ENCODE measurements around the gene BMPER.

BMPER gene

DNA sequence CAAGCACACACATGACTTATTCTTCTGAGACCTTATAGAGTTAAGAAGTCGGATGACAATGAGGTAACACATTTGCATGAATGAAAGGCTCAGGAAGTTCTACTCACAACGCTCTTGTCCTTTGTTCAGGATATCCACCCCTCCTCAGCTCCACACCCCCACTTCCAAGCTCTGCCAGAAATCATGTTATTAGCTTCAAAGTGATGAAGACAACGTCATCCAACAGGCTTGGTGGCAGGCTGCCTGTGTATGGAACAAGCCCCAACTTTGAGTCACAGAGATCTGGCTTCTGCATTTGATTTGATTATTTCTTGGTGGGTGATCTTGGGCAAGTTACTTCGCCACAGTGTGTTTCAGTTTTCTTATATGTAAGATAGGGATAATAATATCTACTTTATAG is 12.4 kb upstream of the BMPER start:
- DNase-seq: no peak

DNA sequence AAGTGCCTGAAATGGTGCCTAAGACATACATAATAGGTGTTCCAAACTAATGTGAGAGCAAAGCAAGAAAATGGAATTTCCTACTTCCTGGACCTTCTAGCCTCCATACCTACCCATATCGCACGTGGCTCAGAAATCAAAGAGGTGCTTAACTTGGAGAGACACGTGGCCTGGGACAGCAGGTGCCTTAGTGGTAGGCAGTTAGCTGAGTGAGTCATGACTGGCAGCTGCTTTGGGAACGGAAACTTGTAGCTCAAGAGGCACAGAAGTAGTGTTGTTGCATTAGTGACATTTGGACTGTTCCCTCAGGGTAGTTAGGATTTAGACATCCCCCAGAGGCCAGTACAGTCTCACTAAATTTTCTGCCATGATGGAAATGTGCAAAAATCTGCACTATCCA is 12.0 kb upstream of the BMPER start:
- no peak for DNase-seq

DNA sequence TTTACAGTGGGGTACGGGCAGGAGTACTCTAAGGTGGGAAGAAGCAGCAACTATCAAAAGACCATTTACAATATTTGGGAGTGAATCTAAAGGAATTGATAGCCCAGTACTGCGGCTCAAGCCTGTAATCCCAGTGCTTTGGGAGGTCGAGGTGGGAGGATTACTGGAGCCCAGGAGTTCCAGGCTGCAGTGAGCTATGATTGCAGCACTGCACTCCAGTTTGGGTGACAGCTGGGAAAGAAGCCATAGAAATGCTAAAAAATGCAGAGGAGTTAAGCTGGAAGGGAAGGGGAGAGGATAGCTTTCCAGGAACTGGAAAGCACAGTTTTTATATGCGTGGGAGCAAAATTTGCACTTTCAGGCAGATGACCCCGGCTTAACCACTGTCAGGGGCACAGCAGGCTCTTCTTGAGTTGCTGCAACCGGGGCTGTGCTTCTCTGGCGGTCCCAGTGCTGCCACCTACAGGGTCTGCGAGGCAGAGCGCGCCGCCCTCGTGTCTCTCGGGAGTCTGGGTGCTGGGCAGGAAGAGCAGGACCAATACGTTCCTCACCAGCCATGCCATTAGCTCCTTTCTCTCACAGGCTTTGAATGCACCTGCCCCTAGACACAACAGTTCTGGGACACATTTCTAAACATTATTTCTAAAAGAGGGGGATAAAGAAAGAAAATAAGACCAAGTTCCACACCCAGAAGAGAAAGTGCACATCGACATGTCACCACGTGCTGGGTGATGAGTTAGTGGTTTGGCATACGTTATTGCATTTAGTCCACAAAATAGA is 10.1 kb upstream of the BMPER start:
- DNase-seq: peak; percentile 74

DNA sequence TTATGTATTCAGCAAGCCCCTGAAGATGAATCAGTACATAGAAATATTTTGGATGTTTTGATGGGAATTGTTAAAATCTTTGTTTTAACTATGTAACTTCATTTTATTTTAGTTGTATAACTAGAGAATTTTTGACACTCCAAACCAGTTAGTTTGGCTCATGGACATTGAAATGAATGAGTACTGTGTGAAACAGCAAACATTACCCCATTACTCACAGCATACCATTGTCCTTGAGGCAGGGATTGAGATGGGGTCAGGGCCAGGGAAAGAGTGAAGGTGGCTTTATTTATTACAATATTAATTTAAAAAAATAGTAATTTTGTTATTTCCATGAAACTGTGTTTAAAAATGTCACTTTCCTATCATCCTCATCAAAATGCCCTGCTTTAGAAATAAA is 4.8 kb upstream of the BMPER start:
- no peak for DNase-seq

DNA sequence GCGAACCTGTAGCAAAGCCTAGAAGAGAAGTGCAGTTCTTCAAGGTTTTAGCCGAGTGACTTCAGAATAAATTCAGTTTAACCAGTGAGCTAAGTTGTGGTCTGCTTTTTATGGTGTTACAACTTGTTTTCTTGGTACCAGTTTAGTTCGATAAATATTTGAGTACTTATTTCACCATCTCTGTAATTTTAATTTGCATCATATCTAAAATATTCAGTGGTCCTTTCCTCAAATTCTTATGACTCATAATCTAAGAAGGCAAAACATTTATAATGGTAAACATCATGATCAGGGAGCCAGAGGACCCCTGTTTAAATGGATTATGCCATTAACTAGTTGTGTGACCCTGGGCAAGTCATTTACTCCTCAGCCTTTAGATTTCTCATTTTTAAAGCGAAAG is 4.1 kb upstream of the BMPER start:
- DNase-seq: no peak

DNA sequence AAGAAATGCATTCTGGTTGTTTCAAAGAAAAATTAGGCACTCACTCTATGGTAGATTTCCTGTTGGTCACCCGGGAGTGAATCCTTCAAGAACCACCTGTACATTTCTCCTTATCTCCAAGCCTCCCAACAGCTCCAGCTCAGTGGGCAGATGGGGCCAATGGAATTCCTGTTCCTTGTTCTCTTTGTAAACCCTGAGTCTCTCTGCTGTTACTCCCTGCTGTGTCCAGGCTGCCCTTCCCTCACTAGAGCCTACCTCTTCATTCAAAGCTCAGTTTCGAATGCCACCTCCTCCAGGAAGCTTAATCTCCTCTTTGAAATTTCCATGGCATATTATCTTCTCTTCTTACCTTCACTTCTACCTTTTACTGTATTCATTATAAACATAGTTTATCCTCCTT is 3.5 kb upstream of the BMPER start:
- no peak for DNase-seq

DNA sequence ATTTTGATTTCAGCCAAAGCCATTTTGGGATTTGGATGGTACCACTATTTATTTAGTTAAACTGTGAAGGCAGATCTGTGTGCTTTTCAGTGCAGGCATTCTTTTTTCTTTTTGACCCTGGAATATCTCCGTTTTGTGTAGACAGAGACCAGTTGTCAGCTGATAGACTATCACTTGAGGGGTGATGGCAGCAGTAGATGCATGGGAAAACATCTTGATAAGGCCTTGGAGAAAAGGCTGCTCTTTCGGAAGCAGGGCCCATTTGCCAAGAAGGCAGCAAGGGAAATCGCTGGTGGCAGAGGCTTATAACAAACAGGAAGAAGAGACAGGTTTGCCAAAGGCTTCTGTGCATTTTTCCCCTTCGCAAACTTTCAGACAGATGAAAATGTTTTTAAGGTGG is 2.6 kb upstream of the BMPER start:
- no peak for DNase-seq

DNA sequence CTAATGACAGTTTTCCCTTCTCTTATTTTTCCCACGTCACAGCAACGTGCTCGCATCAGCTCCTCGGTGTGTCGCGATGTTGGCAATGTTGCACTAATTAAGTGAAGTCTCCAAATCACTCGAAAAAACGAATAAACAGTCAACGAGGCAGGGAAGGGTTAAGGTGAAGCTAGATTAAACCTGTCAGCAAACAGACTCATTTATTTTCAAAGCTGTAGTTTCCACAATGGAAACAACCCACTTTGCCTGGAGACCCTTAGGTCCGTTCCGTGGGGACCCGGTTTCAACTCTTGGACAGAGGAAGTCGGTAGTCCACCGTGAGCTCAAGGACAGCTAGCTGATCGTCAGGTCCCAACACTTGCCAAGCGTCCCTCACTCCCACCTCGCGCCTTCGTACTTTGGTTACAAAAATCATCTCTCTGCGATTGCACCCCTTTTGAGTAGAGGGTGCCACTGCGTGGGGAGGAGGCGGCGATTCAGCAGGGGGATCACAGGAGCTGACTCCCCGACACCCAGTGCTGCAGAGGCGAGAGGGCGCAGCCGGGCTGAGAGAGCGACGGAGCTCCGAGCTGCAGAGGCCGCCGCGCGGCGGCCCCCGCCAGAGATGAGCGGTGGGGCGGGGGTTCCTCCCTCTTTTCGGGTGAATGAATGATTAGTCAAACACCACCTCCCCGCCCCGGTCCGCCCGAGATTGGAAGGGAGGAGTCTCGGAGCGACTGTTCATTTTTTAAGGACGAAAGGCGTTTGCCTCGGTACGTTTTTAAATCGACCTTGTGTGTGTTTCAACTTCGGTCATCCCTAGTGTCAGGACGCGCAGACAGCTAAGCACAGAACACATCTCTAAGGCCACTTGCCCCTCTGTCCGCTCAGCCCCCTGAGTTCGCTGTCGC is 1.3 kb upstream of the BMPER start:
- peak; percentile 32 for DNase-seq

DNA sequence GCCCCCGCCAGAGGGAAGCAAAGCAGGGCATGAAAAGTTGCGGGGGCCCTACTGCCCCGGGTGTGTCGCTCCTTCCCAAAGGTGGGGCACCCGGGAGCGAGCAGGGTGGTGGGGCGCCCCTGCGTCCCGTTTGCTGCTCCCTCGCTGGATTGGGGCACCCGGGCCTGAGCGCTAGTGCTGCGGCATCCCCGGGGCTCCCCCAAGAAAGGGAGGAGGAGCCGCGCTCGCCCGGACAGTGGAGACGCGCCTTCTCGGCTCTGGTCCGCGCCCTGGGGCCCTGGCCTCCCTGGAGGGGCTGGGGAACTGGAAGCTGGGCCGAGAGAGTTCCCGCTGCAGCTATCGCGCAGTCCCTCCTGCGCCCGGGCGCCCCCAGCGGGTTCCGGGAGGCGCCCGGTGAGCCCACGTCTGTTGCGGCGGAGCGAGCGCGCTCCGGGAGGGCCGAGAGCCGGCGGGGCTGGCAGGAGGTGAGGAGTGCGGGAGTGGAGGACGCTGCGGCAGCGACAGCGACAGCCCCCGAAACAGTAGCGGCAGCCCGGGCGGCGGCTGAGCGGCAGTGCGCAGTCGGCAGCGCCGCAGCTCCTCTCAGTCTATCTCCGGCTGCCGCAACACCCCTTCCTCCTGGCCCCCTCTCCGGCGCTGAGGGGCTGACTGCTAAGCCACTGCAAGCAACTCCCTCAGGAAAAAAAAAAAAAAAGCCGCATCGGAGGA is 504 bp upstream of the BMPER start:
- peak; percentile 74 for DNase-seq

DNA sequence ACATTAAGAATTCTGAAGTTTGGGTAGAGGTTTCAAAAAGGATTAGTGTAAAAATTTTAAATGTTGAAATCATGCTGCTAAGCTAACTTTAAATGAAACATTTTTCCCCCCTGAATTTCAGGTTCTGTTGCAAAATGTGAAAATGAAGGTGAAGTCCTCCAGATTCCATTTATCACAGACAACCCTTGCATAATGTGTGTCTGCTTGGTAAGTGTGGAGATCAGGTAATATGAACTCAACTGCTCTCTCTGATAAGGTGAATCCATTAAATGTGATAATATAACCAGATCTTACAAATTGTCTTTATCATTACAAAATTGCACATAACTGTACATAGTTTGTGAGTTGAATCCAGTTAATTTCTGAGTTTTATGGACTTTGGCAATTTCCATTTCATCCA is 1.4 kb downstream of the BMPER start:
- DNase-seq: no peak

DNA sequence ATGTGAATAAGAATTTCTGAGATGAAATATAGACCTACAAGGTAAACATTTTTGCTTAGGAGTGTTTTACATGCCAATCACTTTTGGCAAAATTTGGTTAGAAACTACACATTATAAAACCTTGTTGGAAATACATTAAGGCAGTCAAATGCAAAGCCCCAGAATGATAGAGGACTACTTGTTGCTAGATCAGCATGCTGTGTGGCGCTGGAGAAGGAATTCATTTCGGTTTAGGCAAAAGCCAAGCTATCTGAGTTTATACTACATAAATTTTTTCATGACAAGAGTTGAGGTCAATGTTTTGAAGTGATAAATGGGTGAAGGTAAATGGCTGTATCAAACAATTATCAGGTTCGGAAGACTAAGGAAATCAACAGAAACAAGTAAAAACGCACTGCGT is 2.3 kb downstream of the BMPER start:
- DNase-seq: no peak

DNA sequence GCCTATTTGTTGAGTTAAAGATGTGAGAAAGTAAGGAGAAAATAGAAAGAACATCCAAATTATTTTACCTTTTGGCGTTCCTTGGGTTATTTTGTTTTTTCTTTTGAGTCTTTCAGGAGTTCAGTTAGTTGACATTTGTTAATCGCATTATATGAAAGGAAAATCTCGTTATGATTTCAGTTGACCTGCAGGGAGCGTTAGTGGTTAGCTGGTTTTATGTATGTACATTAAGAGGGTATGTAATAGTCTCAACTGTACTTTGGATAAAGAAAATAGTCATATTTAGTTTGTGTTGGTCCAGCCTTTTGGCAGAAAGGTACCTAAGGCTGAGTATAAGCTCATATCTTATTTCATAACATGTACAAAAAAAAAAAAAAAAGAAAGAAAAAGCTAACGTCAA is 4.0 kb downstream of the BMPER start:
- DNase-seq: no peak

DNA sequence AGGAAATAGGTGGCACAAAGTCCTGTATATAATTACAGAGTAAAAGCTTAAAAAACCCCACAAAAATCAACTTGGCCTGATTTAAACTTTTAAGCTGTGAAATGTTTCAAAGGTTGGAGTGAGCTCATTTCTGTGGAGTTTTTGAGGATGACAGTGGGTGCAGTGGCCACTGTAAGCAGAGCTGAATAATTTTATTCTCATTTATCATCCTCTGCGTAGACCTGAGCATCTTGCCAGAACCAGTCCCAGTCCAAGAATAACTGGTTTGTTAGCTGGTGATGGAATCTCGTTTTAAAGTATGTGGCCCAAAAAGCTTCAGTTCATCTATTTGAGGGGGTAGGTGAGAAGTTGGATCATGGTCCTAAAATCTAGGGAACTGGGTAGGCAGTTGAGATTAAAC is 4.4 kb downstream of the BMPER start:
- no peak for DNase-seq

DNA sequence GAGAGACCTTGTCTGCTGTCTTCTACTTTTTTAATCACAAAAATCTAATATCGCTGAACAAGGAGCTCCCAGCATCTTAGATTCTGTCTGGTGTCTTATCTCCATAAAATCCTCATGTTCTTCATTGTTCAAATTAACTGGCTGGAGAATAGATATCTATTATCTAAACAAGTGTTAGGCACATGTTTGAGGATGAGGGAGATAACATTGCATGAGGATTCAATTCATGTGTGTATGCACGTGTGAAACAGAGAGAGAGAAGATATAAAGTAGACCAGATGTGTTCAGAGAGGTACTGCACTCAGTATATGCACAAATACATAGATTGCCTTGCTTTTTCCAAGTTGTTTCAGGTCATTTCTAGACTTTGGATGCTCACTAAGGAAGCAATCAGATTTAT is 5.4 kb downstream of the BMPER start:
- DNase-seq: no peak

DNA sequence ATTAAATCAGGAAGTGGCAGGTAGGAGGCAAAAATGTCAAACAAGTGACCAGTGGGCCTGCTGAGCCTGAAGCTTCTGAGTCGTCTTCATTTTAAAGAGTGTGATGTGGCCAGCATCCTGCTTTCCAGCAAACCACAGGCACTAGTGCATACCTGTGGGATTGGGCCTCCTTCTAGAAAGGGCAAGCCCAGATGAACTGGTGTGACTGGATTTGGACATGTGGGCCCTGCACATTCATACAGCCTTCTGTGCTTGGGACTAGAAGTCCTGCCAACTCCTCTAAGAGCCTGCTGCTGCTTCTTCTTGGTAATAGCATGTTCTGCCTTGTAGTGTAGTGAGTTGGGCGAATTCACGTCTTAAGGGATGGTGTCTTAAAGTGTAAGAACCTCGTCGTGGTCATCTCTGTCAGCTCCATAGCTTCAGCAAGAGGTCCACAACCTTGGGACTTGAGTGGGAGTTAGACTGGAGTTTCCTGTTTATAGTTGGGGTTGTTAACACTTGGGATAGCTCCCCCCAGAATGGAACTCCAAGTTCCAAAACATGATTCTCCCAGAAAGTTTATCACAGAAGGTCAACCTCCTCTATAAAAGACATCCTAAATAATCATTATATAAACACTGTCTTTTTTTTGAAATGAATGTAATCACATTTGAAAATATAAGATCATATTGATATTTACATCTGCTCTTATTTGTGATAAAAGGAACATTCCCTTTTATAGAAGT is 11.2 kb downstream of the BMPER start:
- DNase-seq: no peak

DNA sequence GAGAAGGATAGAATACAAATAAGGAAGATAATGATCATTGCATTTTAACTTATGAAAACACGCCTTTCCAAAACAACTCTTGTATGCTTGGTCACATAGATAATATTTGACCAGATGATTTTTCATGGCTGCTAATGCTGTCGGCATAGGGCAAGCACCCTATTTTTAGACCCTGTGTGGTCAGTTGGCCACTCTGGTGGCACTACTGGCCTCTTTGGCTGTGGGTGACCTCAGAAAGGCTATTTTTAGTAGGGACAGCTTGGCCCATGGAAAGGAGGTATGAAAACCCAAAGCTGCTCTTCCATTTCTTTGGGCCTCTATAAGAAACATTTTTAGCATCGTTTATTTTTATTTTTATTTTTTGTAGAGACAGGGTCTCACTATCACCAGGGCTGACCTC is 12.3 kb downstream of the BMPER start:
- DNase-seq: no peak

DNA sequence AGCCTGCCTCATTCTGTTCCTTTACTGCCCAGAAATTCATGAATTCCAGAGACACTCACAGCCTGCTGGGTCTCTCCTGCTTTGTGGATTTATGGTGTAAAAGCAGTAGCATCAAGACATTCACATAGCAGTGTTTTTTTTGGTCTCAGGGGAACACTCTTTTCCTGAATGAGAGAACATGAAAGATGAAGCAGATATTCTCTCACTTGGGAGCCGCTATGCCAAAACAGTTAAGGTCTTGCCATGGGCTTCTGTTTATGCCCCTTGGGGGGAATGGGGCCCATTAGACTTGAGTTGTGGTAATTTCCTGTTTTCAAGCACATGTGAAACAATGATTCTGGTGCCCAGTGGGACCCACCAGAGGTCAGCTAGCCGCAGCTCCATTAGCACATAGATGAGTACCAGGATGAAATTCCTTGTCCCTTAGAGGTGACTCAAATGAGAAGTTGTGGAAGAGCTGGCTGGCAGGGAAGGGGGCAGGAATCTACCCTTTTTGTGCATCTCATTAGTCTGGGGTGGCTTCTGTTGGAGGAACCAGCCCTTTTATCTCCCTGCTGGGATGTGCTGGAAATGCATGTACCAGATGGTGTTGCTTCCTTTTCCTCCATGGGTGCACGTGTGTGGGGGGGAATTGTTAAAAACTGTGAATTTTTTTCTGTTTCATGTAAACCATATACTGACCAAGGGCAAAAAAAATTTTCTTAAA is 13.3 kb downstream of the BMPER start:
- no peak for DNase-seq

DNA sequence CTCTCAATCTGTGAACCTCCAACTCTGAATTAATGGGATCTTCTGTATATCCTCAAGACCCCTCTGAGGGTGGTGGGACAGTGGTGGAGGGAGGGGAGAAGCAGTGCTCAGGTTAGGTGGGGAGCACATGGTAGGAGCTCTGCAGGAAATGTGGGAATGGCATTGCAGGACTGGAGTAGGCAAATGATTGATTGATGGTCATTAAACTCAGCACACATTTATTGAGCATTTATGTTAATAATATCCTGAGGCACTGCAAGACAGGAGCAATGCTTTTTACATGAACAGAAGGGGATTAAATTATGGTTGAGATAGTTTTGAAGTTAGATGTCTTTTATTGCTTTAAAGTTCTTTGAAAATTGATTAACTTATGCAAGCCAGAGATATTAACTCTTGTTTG is 14.1 kb downstream of the BMPER start:
- DNase-seq: no peak

DNA sequence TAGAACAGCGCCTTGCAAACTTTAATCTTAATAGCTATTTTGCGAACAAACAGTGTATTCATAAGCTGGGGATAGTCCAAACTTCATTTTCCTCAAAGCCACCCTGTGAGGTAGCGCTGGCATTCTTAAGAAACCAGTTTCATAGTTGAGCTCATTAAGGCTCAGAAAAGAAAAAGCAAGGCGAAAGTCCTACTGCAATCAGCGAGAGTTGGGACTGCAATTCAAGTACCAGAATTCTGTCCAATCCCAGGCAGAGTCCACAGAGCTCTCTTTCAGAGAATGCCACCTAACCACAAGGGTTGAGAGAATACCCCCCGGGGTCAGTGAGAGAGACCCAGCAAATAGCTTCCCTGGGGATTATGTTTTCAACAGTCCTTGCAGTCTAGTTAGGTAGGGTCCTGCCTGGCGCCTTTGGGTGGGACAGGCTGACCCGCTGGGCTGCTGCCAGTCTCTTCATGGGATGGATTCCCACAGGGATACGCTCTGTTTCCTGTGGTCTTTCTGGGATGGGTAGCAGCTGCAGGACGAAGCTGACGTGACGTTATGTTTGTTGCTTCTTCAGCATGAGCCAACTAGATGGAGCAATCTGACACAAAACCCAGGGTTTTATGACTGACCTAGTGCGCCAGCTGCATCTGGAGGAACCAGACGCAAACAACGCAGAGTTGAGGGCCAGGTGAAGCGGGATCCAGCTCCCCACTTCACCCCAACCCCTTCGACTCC is 16.0 kb downstream of the BMPER start:
- no peak for DNase-seq

DNA sequence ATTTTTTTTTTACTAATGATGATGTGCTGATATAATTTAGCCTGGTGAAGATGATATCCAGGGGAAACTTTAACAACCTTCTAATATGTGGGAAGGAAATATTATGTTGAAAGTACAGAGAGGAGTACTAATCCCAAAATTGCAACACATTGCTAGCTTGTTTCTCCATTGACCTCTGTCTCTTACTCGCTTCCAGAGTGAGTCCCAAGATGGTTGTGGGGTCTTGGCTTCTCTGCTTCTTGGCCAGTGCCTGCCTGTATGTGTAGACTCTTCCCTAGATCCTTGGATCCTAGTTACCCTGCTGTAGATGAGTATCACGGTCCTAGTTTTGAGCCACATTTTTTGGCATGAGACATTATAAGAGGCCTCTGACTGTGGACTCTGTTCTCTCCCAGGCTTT is 17.5 kb downstream of the BMPER start:
- DNase-seq: no peak

DNA sequence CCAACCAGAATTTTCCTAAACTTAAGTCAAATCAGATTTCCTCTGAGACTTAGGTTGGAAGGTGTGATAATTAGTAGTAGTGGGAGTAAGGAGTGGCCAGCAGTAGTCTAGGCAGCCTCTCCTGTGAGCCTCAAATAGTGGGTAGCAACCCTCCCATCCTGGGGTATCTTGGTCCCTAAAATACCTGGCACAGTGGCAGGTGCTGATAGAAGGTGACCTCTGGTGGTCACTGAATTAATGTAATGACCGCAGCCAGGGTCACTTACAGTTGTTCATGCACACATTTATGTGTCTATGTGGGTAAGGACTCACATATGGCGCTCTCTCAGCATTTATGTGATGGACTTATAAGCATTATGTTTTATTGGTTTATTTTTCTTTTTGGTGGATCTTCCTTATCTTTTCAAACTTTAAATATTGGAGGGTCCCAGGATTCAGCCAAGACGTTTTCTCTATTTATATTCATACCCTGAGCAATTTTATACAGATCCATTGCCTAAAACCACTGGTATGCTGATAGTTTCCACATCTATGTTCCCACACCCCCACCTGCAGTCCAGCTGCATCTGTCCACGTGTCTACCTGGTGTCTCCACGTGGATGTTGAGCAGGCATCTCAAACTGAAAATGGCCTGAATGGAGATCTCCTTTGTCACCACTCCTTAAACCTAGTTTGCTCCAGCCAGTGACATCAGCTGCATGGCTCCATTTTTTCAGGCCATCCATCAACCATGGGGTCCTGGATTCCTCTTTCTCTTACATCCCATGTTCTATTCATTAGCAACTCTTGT is 18.3 kb downstream of the BMPER start:
- no peak for DNase-seq
